ENCODE measurements around the gene PRTN3.
"Not testable (repeated sequence)": the region's sequence is repeated elsewhere in the genome, so short reads cannot be mapped to it uniquely, and the experiment has no call there.

The PRTN3 gene

GRCh38 chr19:816500-816857 is 24.3 kb upstream of the PRTN3 start:
- no peak for DNase-seq (ENCODE audit: low spot score)

GRCh38 chr19:820212-820611 is 20.6 kb upstream of the PRTN3 start:
- DNase-seq (ENCODE audit: low spot score): not testable (repeated sequence)

- no peak for DNase-seq (ENCODE audit: low spot score)
These were observed 19.5 kb upstream of the PRTN3 start for GRCh38 chr19:821231-821824.

GRCh38 chr19:821825-822503 is 18.8 kb upstream of the PRTN3 start, which contains the start of gene PLPPR3:
Gene PLPPR3 (minus strand): TSS chr19:821955. CDS start chr19:821559, 396 bp downstream.
- no peak for DNase-seq (ENCODE audit: low spot score)

- DNase-seq (ENCODE audit: low spot score): no peak
These were observed 17.2 kb upstream of the PRTN3 start for GRCh38 chr19:823565-824121.

- no peak for DNase-seq (ENCODE audit: low spot score)
These were observed 15.9 kb upstream of the PRTN3 start for GRCh38 chr19:824885-825284.

- DNase-seq (ENCODE audit: low spot score): no peak
These were observed 14.7 kb upstream of the PRTN3 start for GRCh38 chr19:825897-826644.

GRCh38 chr19:827314-827709 is 13.5 kb upstream of the PRTN3 start:
- no peak for DNase-seq (ENCODE audit: low spot score)

- DNase-seq (ENCODE audit: low spot score): no peak
These were observed 13.0 kb upstream of the PRTN3 start, which contains the start of gene AZU1 for GRCh38 chr19:827710-828321. Gene AZU1 (plus strand): TSS chr19:827837. CDS start chr19:827847, 10 bp downstream.

GRCh38 chr19:829129-829758 is 11.6 kb upstream of the PRTN3 start:
- no peak for DNase-seq (ENCODE audit: low spot score)

- DNase-seq (ENCODE audit: low spot score): no peak
These were observed 9.1 kb upstream of the PRTN3 start for GRCh38 chr19:831407-832369.

GRCh38 chr19:834216-834615 is 6.6 kb upstream of the PRTN3 start:
- DNase-seq (ENCODE audit: low spot score): no peak

- DNase-seq (ENCODE audit: low spot score): no peak
These were observed 5.5 kb upstream of the PRTN3 start for GRCh38 chr19:835210-835810.

GRCh38 chr19:842802-843179 is 2.0 kb downstream of the PRTN3 start:
- DNase-seq (ENCODE audit: low spot score): not testable (repeated sequence)

- no peak for DNase-seq (ENCODE audit: low spot score)
These were observed 2.5 kb downstream of the PRTN3 start for GRCh38 chr19:843180-843835.

- no peak for DNase-seq (ENCODE audit: low spot score)
These were observed 3.2 kb downstream of the PRTN3 start for GRCh38 chr19:843836-844545.

- DNase-seq (ENCODE audit: low spot score): no peak
These were observed 3.8 kb downstream of the PRTN3 start for GRCh38 chr19:844546-844971.

GRCh38 chr19:845707-846521 is 5.1 kb downstream of the PRTN3 start:
- DNase-seq (ENCODE audit: low spot score): no peak

Data from AG08395 (cell line).